Endometrium (tissue), 2 donors: ENCODE measurements around the gene IFT25.

ENCODE experiments used
- FAIRE-seq: peaks from 2 replicates; lab custom pipeline; 2012; peaks lifted over from hg19 to GRCh38; lab: Jason Lieb, UNC
- donor health status: control.
- donor health status: control.

IFT25 gene

DNA sequence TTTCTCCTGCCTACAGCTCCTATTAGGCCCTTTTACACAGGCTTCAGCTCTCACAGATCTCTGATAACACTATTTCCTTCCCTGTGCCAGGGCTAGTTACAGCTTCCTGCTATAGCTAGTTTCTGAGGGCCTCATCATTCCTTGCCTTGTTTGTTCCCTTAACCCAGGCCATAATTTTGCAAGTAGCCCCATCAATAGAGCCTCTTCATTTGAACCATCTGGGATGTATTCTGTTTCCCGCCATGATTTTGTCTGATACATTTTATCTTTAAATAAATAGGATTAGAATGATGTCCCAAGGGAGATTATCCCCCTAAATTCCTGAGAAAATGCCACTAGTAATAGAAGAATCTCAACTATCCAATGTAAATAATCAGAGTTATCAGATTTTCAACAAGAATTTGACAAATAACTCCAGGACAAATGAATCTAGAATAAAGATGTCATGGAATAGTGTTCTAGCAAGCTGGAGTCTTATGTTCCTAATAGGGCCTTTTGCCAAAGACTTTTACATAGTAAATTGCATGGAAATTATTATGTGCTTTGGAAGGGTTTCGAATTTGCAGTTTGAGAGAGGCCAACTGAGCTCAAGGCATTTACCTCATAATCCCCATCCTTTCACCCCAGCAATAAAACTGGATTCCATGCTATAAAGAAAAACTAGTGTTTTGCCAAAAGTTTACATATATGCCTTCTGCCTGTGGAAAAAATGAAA lies 16.1 kb downstream of the IFT25 start:
- FAIRE-seq: no peak

DNA sequence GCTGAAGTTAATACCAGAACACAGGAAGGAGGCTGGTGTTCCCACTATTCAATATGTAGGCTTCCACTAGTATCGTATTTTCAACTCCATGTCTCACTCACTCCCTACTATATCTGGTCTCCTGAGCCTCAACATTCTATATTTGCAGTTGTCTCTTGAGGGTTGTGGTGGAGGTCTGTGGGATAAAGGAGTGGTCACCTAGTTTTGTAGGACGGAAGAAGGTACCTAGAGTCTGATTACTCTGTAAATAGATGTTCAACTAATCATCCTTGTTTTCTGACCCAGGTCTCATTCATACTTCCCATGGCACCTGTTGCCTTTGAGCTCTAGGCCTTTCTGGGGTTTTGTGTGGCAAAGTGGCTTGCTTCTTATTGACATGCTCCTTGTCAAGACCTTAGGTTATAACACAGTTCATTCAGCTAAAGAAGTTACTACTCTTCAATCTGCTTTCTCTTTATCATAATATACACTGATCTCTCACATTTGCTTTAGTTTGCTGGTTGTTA lies 18.1 kb downstream of the IFT25 start:
- FAIRE-seq: no peak

GRCh38 chr1:53919675-53920066 lies 25.8 kb downstream of the IFT25 start:
- no peak for FAIRE-seq

DNA sequence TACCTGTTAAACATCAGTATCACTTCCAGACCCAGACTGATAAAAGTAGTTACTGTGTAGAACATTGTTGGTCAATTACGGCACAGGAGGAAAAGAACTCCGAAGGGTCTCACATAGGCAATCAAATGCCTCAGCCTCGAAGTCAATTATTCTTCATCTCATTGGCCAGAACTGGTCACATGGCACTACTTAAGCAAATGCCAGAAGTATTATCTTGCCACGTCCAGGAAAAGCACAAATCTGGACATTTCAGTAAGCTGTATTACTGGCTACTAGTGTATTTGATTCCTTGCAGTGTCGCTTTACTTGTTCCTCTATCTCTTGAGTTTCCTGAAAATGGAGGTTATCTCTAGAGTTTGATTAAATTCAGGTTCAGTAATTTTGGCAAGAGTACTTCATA lies 27.2 kb downstream of the IFT25 start:
- no peak for FAIRE-seq

- no peak for FAIRE-seq
Observed at GRCh38 chr1:53913352-53914033, 32.0 kb downstream of the IFT25 start.

GRCh38 chr1:53911442-53911841 lies 34.1 kb downstream of the IFT25 start:
- no peak for FAIRE-seq

DNA sequence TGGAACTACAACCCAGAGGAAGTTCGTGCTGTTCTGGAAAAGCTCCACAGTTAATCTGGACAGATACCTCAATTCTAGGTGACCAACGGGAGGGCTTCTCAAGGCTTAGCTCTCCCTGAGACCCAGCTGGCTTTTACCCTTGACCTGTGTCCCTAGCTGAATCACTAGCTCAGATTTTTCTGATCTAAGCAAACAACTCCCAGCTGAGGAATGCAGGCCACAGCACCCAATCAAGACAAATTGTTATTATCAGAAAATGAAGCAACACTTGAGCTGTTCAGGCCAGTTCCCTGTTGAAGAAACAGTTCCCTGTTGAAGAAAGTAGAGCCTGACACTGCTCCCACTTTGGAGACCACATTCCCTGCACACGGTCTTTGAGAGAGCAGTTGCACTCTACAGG lies 35.6 kb downstream of the IFT25 start:
- no peak for FAIRE-seq

GRCh38 chr1:53906121-53906520 lies 39.4 kb downstream of the IFT25 start:
- no peak for FAIRE-seq

DNA sequence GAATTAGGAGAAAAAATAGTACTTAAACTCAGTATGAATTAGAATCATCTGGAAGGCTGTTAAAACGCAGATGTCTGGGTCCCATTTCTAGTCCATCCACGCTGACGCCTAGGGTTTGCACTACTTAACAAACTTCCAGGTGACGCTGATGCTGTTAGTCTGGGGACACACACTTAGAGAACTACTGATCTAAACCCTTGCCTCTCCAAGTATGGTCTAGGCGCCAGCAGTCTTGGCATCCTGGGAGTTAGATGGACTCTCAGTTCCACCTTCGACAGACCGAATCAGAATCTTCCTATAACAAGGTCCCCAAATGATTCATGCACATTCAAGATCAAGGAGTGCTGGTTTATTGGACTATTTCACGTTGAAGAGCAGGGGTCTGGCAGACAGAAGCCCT lies 40.0 kb downstream of the IFT25 start:
- no peak for FAIRE-seq

GRCh38 chr1:53902235-53903138 lies 43.0 kb downstream of the IFT25 start:
- FAIRE-seq: no peak

DNA sequence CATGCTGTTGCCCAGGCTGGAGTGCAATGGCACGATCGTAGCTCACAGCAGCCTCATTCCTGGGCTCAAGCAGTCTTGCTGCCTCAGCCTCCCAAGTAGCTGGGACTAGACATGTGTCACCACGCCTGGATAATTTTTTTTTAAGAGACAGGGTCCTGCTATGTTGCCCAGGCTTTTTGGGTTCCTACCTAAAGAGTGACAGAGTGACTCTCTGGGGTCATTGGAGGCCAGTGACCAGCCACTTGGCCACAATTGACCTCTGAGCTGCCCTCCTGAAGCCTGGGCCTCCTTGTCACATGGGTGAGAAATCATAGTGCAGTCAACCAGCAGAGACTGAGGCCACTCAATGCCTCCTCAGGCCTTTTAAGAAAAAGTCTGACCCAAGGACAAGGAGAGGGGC lies 45.8 kb downstream of the IFT25 start:
- FAIRE-seq: no peak

GRCh38 chr1:53899206-53899628 lies 46.3 kb downstream of the IFT25 start:
- FAIRE-seq: no peak

DNA sequence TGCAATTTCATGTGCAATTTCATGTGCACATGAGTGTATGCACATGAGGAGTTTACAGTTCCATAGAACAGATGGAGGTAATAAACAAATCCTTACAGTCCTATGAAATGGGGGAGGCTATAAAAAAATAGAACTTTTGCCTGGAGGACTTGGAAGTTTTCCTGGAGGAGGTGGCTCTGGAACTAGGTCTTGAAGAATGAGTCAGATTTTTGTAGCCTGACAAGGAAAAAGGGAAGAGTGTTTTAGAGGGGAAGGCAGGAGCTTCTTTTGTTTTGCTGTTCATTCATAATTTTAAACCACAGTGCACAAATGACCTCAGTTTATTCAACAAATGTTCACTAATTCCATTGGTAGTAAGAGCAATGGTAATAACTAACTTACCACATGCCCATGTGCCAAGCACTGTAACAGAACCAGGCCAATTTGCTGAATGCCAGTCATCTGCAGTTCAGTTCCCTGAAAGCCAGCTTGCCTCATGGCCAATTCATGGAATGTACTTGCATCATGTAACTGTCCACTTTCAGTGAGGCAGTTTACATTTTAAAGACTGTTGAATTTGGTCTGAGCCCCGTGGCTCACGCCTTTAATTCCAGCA lies 48.8 kb downstream of the IFT25 start:
- FAIRE-seq: peak; percentile 58

DNA sequence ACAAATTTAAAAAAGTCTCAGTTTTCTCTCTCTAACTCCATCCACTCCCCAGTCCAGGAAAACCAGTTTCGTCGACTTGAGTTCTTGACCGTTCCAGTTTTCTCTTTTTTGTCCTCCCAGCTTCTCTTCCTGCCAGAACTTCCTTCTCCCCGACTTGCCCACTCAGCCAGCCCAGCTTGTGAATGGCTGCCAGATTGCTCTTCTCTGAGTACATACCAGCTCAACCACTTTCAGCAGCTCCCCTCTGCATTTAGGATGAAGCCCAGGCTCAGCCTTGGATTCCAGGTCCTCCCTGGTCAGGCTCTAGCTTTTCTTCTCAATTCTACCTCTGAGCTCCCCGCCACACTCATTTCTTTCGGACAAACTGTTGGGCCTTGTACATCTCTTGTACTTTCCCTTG lies 50.1 kb downstream of the IFT25 start:
- no peak for FAIRE-seq

DNA sequence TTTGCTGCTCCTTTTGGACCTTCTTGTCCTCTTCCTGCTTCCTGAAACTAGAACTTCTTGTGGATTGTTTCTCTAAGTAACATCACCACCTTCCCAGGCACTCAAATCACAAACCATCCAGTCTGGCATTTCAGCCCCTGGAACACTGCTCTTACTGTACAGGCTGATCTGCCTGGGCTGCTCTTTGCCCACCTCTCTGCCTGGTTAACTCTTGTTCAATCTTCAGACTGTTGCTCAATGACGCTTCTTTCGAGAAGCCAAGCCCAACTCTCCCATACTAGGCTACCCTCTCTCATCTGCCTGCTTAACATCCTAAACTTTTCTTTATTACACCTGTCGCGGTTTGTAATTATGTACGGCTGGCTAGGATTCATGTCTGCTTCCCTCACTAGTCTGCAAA lies 50.9 kb downstream of the IFT25 start:
- FAIRE-seq: no peak

DNA sequence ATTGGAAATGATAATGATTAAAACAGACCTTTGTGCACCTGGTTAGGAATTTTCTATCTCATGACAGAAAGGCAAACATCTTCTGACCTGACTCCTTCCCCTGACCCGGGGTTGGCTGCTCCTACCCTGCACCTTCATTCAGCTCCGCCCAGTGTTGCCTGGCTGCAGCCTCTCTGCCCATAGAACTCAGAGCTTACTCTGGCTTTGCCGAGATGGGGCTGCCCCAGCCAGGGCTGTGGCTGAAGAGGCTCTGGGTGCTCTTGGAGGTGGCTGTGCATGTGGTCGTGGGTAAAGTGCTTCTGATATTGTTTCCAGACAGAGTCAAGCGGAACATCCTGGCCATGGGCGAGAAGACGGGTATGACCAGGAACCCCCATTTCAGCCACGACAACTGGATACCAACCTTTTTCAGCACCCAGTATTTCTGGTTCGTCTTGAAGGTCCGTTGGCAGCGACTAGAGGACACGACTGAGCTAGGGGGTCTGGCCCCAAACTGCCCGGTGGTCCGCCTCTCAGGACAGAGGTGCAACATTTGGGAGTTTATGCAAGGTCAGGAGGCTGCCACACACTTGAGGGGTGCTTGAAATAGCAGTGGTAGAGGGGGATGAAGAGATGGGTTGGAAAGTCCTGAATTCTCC lies 51.4 kb downstream of the IFT25 start, which contains the start of gene DIO1:
Gene DIO1, plus strand, starts transcription at position 189 of the 638 bp plus-strand sequence. Its CDS starts 24 bp downstream, at position 213.
- FAIRE-seq: no peak

DNA sequence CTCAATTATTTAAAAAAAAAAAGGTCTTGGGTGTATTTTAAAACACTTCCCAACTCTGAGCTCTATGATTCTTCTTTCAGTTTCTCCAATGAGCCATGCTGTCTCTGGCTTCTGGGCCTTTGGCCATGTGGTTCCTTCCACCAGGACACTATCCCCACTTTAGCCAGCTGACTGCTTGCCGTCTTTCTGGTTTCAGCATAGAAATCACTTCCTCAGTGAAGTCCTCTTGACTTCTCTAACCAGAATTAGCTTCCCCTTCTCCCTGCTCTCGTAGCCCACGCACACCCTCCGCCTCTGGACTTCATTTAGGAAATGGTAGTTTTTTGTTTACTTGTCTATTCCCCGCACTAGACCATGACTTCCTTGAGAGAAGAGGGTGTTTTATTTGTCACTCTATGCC lies 52.6 kb downstream of the IFT25 start:
- FAIRE-seq: no peak

- no peak for FAIRE-seq
Observed at GRCh38 chr1:53891678-53892077, 53.8 kb downstream of the IFT25 start.

- no peak for FAIRE-seq
Observed at GRCh38 chr1:53891018-53891417, 54.5 kb downstream of the IFT25 start.

GRCh38 chr1:53890522-53890941 lies 55.0 kb downstream of the IFT25 start:
- FAIRE-seq: no peak
